NCI-H526 treated with DMSO at 0.1 percent for 48 hours (cell line): Measurements from ENCODE around the gene RSF1.
A peak's percentile ranks its signal among the peaks of the same experiment; 100 is the strongest.
"Not testable (repeated sequence)": the region's sequence is repeated elsewhere in the genome, so short reads cannot be mapped to it uniquely, and the experiment has no call there.

Experiments
- DNase-seq: peaks from one replicate; lab custom pipeline; 2025; lab: John Stamatoyannopoulos, UW

The RSF1 gene

GRCh38 chr11:77687088-77687487, 133.4 kb downstream of the RSF1 start:
- no peak for DNase-seq

GRCh38 chr11:77677138-77677537, 143.4 kb downstream of the RSF1 start:
- DNase-seq: no peak

DNA sequence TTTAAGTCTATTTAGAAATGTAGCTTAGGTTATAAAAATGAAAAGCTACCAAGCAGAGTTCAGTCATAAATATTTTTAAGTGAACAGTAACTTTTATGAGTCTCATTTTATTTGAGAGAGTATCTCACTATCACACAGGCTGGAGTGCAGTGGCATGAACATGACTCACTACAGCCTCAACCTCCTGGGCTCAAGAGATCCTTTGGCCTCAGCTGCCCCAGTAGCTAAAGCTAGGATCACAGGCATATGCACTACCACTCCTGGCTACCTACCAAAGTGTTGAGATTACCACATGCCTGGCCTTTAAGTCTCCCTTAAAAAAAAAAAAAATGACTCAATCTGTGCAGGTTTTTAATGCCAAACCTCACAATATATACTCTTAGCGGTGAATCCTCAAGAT, 148.3 kb downstream of the RSF1 start:
- no peak for DNase-seq

DNA sequence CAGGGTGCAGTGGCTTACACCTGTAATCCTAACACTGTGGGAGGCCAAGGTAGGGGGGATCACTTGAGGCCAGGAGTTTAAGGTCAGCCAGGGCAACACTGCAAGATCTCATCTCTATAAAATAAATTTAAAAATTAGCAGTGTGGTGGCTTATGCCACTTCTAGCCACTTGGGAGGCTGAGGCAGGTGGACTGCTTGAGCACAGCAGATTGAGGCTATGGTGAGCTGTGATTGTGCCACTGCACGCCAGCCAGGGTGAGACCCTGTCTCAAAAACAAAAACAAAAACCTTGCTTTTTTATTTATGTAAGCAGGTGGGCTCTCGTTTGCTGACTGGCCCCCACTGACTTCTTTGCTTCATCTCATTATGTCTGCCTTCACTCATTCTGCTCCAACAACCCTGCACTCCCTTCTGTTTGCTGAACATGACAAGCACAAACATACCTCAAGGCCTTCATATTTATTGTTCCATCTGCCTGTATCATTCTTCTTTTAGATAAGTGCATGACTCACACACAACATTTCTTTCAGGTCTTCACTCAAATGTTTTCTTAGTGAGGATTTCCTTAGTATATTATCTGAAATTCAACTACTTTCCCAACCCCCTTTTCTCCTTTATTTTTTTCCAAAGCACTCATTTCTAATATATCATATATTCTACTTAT, 150.5 kb downstream of the RSF1 start:
- DNase-seq: no peak

DNA sequence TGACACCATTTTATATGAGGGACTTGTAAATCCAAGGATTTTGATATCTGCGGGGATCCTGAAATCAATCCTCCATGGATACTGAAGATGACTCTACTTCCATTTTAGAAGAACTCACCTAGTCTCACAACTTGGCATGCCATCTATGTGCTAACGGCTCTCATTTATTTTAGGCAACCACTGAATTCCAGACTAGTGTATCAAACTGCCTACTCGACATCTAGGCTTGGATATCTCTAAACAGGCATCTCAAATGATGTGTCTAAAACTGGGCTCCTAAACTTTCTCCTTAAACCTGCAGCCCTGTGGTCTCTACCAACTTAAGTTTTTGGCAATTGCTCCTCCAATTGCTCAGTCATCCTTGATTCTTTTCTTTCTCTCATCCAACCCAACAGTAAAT, 151.8 kb downstream of the RSF1 start:
- DNase-seq: no peak

- DNase-seq: no peak
Observed at GRCh38 chr11:77665240-77665965, 155.1 kb downstream of the RSF1 start.

DNA sequence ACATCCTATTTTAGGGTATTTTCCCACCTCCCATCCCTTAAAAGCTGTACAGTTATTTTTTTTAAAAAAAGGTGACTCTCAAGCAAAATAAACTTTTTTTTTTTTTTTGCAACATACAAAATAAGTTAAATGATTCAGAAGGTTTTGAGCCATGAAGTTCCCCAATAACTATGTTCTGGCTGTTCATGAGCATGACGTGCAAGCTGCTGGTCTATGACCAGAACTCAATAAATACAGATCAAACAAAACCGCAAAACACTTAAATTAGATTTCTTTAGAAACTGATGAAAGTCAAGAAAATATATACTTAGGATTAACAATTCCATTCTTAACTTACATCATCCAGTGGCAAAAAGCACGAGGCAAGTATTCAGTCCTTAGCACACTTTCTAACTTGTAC, 158.9 kb downstream of the RSF1 start:
- no peak for DNase-seq

GRCh38 chr11:77660947-77661346, 159.6 kb downstream of the RSF1 start:
- no peak for DNase-seq

DNA sequence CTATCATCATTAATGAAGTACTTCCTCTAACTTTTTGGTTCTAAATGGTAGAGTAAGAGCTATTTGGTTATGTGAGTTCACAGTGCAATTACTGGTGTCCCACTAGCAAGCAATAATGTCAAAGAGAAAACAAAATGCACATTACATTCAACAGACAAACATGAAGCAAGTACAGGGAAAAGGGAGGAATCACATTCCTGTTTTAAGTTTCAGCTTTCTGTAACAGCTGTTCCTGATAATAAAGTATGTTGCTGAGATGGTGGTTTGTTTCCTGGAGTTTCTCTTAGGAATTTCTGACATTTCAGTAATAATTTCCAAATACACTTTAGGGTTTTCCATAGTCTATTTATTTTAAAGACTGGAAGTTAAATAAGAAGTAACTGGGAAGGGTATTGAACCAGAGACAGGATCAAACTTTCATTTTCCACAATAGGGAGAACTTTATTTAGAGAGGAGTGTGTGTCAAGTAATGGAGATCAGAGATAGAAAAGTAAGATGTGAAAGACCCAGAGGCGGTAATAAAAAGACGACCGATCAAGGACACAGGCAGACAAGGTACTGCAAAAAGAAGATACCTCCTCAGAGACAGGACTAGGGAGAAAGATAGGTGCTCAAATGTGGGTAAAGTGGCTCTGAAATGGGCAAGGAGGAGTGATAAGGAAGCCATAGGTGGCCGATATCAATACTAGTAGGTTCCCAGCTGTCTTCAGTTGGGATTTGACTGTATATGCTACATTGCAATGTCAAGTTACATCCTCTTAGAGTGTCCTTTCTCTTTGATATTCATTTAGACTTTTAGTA, 162.1 kb downstream of the RSF1 start:
- DNase-seq: no peak

DNA sequence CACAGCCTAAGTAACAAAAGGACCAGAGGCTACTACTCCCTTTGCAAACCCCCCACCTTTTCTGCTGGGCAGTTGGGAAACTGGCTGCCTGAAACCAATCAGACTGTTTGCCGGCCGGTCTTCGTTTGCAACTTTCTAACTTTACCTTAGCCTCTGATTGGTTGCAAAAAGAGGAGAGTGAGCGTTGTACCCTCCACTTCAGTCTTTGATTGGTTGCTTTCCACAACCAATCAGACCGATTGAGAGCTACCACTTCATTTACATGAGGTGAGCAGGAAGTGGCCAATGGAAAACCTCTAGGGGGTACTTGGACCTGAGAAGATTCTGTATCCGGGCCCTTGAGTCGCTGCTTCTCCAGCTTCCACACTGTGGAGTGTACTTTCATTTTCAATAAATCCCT, 164.2 kb downstream of the RSF1 start:
- no peak for DNase-seq

DNA sequence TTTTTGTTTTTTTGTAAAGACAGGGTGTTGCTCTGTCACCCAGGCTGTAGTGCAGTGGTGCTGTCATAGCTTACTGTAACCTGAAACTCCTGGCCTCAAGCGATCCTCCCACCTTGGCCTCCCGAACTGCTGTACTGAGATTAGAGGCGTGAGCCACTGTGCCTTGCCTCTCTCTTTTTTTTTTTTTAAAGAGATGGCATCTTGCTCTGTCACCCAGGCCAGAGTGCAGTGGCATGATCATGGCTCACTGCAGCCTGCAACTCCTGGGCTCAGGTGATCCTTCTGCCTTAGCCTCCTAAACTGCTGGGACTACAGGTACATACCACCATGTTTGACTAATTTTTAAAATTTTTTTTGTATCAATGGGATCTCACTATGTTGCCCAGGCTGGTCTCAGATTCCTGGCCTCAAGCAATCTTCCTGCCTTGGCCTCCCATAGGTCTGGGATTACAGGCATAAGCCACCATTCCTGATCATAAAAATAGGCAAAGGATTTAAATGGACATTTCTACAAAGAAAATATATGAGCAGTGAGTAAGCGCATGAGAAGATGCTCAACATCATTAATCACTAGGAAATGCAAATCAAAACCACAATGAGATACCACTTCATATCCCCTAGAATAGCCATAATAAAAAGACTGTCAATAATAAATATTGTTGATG, 165.6 kb downstream of the RSF1 start:
- DNase-seq: no peak

DNA sequence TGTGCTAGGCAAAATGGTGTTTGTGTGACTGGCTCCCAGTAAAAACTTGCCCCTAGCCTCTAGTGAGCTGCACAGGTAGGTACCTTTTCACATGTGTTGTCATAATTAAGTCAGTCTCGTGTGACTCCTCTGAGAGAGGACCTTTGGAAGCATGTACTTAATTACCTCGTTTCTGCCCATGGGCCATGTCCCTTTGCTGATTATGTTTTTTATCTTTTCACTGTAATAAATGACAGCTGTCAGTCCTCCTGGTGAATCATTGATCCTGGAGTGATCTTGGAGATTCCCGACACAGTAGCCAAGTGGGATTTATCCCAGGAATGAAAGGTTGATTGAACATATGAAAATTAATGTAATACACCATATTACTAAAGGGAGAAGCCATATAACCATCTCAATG, 170.4 kb downstream of the RSF1 start:
- no peak for DNase-seq

GRCh38 chr11:77647654-77648305, 172.7 kb downstream of the RSF1 start:
- DNase-seq: no peak

GRCh38 chr11:77644887-77645286, 175.6 kb downstream of the RSF1 start:
- DNase-seq: no peak

- DNase-seq: no peak
Observed at GRCh38 chr11:77642228-77642627, 178.3 kb downstream of the RSF1 start.

DNA sequence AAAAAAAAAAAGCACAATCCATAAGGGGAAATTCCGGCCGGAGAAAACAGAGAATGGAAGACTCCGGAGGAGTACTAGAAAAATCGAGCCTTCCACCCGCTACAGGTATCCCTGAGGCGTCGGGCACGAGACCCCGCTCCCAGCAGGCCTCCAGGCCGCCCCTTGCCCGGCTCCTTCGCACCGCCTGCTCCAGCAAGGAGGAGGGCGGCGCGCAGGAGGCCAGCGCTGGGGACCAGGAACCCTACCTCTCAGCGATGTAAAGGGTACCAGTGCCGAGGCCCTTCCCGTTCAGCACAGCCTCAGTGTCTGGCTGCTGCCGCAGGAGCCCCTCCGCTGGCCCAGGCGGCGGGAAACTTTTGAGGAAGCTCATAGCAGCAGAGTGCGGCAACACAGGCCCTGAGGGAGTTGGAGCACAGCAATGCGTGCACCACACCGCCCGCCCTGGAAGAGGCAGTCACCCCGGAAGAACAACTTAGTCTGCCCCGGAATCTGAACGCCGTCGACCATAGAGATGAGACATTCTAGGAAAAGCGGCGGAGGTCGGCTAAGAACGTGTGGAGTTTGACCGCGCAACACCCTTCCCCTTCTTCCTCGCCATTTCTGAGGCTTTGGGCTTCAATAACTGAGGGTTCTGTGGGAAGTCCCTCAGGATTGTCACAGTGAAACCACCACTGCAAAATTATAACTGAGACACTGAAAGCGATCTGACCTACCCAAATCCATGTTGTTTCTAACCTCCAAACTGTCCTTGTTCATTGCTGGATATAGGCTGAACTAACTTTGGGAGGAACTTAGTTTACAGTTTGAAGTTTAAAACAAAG, 183.0 kb downstream of the RSF1 start, which contains the start of gene CLNS1A:
Gene CLNS1A, minus strand, starts transcription at position 450 of the 821 bp plus-strand sequence. Its CDS starts 80 bp downstream, at position 370.
- DNase-seq: peak; percentile 92

DNA sequence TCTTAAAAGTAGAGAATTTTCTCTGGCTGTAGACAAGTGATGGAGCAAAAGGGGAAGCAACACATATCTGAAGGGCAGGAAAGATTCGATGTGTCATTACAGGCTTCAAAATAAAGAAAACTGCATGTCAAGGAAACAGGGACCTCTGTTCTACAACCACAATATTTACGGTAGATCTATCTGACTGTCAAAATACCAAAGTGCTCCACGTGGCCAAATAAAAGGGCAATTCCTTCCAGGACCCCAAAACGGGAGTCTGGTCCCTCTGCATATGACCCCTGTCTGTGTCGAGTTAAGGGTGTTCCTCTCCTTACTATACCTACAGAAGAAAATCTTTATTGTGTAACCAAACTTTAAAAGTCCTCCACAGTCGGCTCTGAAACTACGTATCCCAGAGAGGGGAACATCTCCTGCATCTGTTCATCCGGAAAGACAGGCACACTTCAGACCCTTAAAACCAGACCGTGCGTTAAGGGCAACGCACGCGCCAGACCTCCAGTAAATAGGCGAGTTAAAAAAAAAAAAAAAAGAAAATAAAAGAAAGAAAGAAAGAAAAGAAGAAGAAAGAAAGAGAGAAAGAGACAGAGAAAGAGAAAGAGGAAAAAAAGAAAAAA, 183.7 kb downstream of the RSF1 start:
- DNase-seq: no peak

GRCh38 chr11:77633926-77634325, 186.6 kb downstream of the RSF1 start:
- not testable (repeated sequence) for DNase-seq

DNA sequence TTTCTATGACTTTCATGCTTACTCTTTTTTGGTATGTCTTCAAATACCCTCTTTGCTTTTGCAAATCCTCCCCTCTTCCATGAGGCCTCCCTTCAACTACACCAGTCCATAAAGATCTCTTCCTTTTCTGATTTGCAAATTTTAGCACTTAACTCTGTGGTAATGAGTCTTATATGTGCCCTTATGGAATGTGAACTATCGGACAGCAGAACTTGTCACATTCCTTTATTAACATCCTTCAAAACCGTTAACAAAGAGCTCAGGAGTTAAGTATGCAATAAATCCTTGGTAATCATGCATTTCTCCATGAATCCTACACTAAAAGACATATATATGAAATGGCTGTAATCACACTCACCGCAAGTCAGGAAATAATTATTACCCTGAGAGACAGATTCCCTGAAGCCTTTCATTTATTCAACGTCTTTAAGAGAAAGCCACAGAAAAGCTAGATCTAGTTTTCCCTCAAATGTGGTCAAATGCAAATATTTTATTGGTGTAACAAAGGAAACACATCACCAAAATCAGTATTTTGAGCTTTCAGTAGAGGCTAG, 190.3 kb downstream of the RSF1 start:
- DNase-seq: no peak

DNA sequence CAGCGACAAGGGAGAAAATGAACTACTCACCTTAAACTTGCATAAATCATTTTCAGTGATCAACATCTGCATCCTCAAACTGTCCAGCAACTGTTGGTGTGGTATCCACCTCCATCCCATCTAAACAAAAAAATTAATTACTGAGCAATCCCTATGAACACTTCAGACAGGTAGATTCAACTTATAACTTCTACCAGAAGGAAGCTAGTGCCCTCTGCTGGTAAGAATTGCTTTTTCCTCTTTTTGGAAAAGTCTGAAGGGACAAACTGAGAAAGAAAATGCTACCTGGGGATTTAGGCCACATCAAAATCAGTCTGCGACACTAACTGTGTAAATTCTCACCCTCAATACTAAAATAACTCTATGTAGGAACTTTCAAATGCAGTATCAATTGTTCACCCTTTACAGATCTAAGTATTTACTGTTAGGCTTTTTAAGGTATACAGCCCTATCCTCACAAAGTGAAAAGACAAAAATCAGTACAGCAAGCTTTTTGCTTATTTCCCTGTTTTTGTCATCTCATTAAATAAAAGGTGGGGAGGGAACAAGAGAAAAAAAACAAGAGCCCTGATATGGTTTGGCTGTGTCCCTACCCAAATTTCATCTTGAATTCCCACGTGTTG, 200.8 kb downstream of the RSF1 start:
- peak; percentile 25 for DNase-seq
